ENCODE measurements around the gene MAMDC2.

Gene MAMDC2

GRCh38 chr9:70058569-70059116 is 15.0 kb downstream of the MAMDC2 start:
- Histone ChIP-seq H3K4me2 (ENCODE audit: insufficient read depth, low read length, poor library complexity, severe bottlenecking) (no peak overlapping the region), H3K36me3 (replicated peaks in 1 of 2; ENCODE audit: control insufficient read depth in 2 of 2, insufficient read depth in 2 of 2, low read length in 2 of 2) (peaks cover 0 to 2% of the 10 kb centered on the region in 2 donors), H3K9me3 (replicated peaks in 1 of 2; ENCODE audit: control insufficient read depth in 2 of 2, insufficient read depth in 1 of 2, low read depth in 1 of 2, low read length in 2 of 2) (no peaks in the 10 kb centered on the region), H4K91ac (ENCODE audit: low read depth, low read length, poor library complexity) (no peak overlapping the region), H3K4me3 (ENCODE audit: low read length in 2 of 2) (no peak overlapping the region), H3K4me1 (ENCODE audit: control insufficient read depth in 2 of 2, insufficient read depth in 1 of 2, low read depth in 1 of 2, low read length in 2 of 2) (no peaks in the 10 kb centered on the region), H2BK5ac (ENCODE audit: low read length) (no peak overlapping the region), H2BK12ac (ENCODE audit: low read length) (no peak overlapping the region), H3K9ac (ENCODE audit: low read depth, low read length, poor library complexity) (no peak overlapping the region), H2BK120ac (ENCODE audit: low read depth, low read length) (no peak overlapping the region), H3K18ac (ENCODE audit: low read length) (no peak overlapping the region), H2AFZ (ENCODE audit: low read length) (no peak overlapping the region), H2AK5ac (ENCODE audit: low read depth, low read length) (no peak overlapping the region), H3K23ac (ENCODE audit: low read depth, low read length, poor library complexity) (no peak overlapping the region), H3K14ac (ENCODE audit: low read length) (no peak overlapping the region), H3K27ac (replicated peaks; ENCODE audit: low read length) (no peak overlapping the region), H4K8ac (ENCODE audit: low read depth, low read length) (no peak overlapping the region), H3K4ac (ENCODE audit: low read length) (no peak overlapping the region), H2BK15ac (ENCODE audit: low read length) (no peak overlapping the region), H3K79me1 (ENCODE audit: low read depth, low read length) (peaks cover 3% of the 10 kb centered on the region), H3K27me3 (ENCODE audit: control insufficient read depth in 3 of 3, insufficient read depth in 3 of 3, low read depth in 1 of 3, low read length in 3 of 3) (peaks cover 0 to 3% (median 0%) of the 10 kb centered on the region in 3 experiments)
- WGBS, 2 donors (ENCODE audit: extremely low coverage in 2 of 2, insufficient read length in 2 of 2, insufficient replicate concordance in 1 of 2) = no CpG with 5 or more reads among the region's 3 CpGs
- no peak for DNase-seq (ENCODE audit: low spot score)

- WGBS, 2 donors (ENCODE audit: extremely low coverage in 2 of 2, insufficient read length in 2 of 2, insufficient replicate concordance in 1 of 2) = no CpG with 5 or more reads among the region's 3 CpGs
- H2AK5ac ChIP-seq (ENCODE audit: low read depth, low read length) = no peak overlapping the region
- H3K4me2 ChIP-seq (ENCODE audit: insufficient read depth, low read length, poor library complexity, severe bottlenecking) = no peak overlapping the region
Measured at GRCh38 chr9:70060148-70060882, 16.7 kb downstream of the MAMDC2 start.

GRCh38 chr9:70060883-70061507 is 17.3 kb downstream of the MAMDC2 start:
- H3K4ac ChIP-seq (ENCODE audit: low read length) = no peak overlapping the region
- H4K8ac ChIP-seq (ENCODE audit: low read depth, low read length) = no peak overlapping the region
- H3K18ac ChIP-seq (ENCODE audit: low read length) = no peak overlapping the region
- peaks cover 0 to 3% (median 0%) of the 10 kb centered on the region in 3 experiments for H3K27me3 ChIP-seq (ENCODE audit: control insufficient read depth in 3 of 3, insufficient read depth in 3 of 3, low read depth in 1 of 3, low read length in 3 of 3)
- H3K27ac ChIP-seq (replicated peaks; ENCODE audit: low read length) = no peak overlapping the region
- H3K9ac ChIP-seq (ENCODE audit: low read depth, low read length, poor library complexity) = no peak overlapping the region
- no peak overlapping the region for H4K91ac ChIP-seq (ENCODE audit: low read depth, low read length, poor library complexity)
- H3K23ac ChIP-seq (ENCODE audit: low read depth, low read length, poor library complexity) = no peak overlapping the region
- H2AK5ac ChIP-seq (ENCODE audit: low read depth, low read length) = no peak overlapping the region
- DNase-seq (ENCODE audit: low spot score) = no peak
- no peak overlapping the region for H2BK12ac ChIP-seq (ENCODE audit: low read length)
- H3K14ac ChIP-seq (ENCODE audit: low read length) = no peak overlapping the region
- peaks cover 0 to 2% of the 10 kb centered on the region in 2 donors for H3K36me3 ChIP-seq (replicated peaks in 1 of 2; ENCODE audit: control insufficient read depth in 2 of 2, insufficient read depth in 2 of 2, low read length in 2 of 2)
- no peak overlapping the region for H3K4me2 ChIP-seq (ENCODE audit: insufficient read depth, low read length, poor library complexity, severe bottlenecking)
- H2BK120ac ChIP-seq (ENCODE audit: low read depth, low read length) = no peak overlapping the region
- no peak overlapping the region for H3K4me3 ChIP-seq (ENCODE audit: low read length in 2 of 2)
- no peak overlapping the region for H2BK15ac ChIP-seq (ENCODE audit: low read length)
- no peaks in the 10 kb centered on the region for H3K4me1 ChIP-seq (ENCODE audit: control insufficient read depth in 2 of 2, insufficient read depth in 1 of 2, low read depth in 1 of 2, low read length in 2 of 2)
- H2BK5ac ChIP-seq (ENCODE audit: low read length) = no peak overlapping the region
- no peak overlapping the region for H2AFZ ChIP-seq (ENCODE audit: low read length)
- H3K9me3 ChIP-seq (replicated peaks in 1 of 2; ENCODE audit: control insufficient read depth in 2 of 2, insufficient read depth in 1 of 2, low read depth in 1 of 2, low read length in 2 of 2) = no peaks in the 10 kb centered on the region
- H3K79me1 ChIP-seq (ENCODE audit: low read depth, low read length) = peaks cover 3% of the 10 kb centered on the region

More at GRCh38 chr9:70060148-70060882, 16.7 kb downstream of the MAMDC2 start:
- H2BK5ac ChIP-seq (ENCODE audit: low read length) = no peak overlapping the region
- H3K23ac ChIP-seq (ENCODE audit: low read depth, low read length, poor library complexity) = no peak overlapping the region
- H3K4ac ChIP-seq (ENCODE audit: low read length) = no peak overlapping the region
- no peak overlapping the region for H4K91ac ChIP-seq (ENCODE audit: low read depth, low read length, poor library complexity)
- H3K18ac ChIP-seq (ENCODE audit: low read length) = no peak overlapping the region
- no peaks in the 10 kb centered on the region for H3K9me3 ChIP-seq (replicated peaks in 1 of 2; ENCODE audit: control insufficient read depth in 2 of 2, insufficient read depth in 1 of 2, low read depth in 1 of 2, low read length in 2 of 2)
- H3K27ac ChIP-seq (replicated peaks; ENCODE audit: low read length) = no peak overlapping the region
- no peak for DNase-seq (ENCODE audit: low spot score)
- no peak overlapping the region for H2BK15ac ChIP-seq (ENCODE audit: low read length)
- H3K79me1 ChIP-seq (ENCODE audit: low read depth, low read length) = peaks cover 3% of the 10 kb centered on the region
- H3K27me3 ChIP-seq (ENCODE audit: control insufficient read depth in 3 of 3, insufficient read depth in 3 of 3, low read depth in 1 of 3, low read length in 3 of 3) = peaks cover 0 to 3% (median 0%) of the 10 kb centered on the region in 3 experiments
- H2BK120ac ChIP-seq (ENCODE audit: low read depth, low read length) = no peak overlapping the region
- H3K14ac ChIP-seq (ENCODE audit: low read length) = no peak overlapping the region
- no peak overlapping the region for H4K8ac ChIP-seq (ENCODE audit: low read depth, low read length)
- H3K4me1 ChIP-seq (ENCODE audit: control insufficient read depth in 2 of 2, insufficient read depth in 1 of 2, low read depth in 1 of 2, low read length in 2 of 2) = no peaks in the 10 kb centered on the region
- no peak overlapping the region for H3K9ac ChIP-seq (ENCODE audit: low read depth, low read length, poor library complexity)
- no peak overlapping the region for H2BK12ac ChIP-seq (ENCODE audit: low read length)
- H3K36me3 ChIP-seq (replicated peaks in 1 of 2; ENCODE audit: control insufficient read depth in 2 of 2, insufficient read depth in 2 of 2, low read length in 2 of 2) = peaks cover 0 to 2% of the 10 kb centered on the region in 2 donors
- H2AFZ ChIP-seq (ENCODE audit: low read length) = no peak overlapping the region
- H3K4me3 ChIP-seq (ENCODE audit: low read length in 2 of 2) = no peak overlapping the region

- no peak overlapping the region for H2AFZ ChIP-seq (ENCODE audit: low read length)
- no peak overlapping the region for H3K18ac ChIP-seq (ENCODE audit: low read length)
- peaks cover 0 to 9% (median 0%) of the 10 kb centered on the region in 3 experiments for H3K27me3 ChIP-seq (ENCODE audit: control insufficient read depth in 3 of 3, insufficient read depth in 3 of 3, low read depth in 1 of 3, low read length in 3 of 3)
- H3K14ac ChIP-seq (ENCODE audit: low read length) = no peak overlapping the region
- H2AK5ac ChIP-seq (ENCODE audit: low read depth, low read length) = no peak overlapping the region
- H3K23ac ChIP-seq (ENCODE audit: low read depth, low read length, poor library complexity) = no peak overlapping the region
- H4K91ac ChIP-seq (ENCODE audit: low read depth, low read length, poor library complexity) = no peak overlapping the region
- H2BK15ac ChIP-seq (ENCODE audit: low read length) = no peak overlapping the region
- H3K4me3 ChIP-seq (ENCODE audit: low read length in 2 of 2) = no peak overlapping the region
- H3K79me1 ChIP-seq (ENCODE audit: low read depth, low read length) = peaks cover 3% of the 10 kb centered on the region
- no peaks in the 10 kb centered on the region for H3K9me3 ChIP-seq (replicated peaks in 1 of 2; ENCODE audit: control insufficient read depth in 2 of 2, insufficient read depth in 1 of 2, low read depth in 1 of 2, low read length in 2 of 2)
- H3K36me3 ChIP-seq (replicated peaks in 1 of 2; ENCODE audit: control insufficient read depth in 2 of 2, insufficient read depth in 2 of 2, low read length in 2 of 2) = no peaks in the 10 kb centered on the region
- no CpG with 5 or more reads among the region's 1 CpG for WGBS, 2 donors (ENCODE audit: extremely low coverage in 2 of 2, insufficient read length in 2 of 2, insufficient replicate concordance in 1 of 2)
- no peak overlapping the region for H2BK12ac ChIP-seq (ENCODE audit: low read length)
- no peak for DNase-seq (ENCODE audit: low spot score)
- H2BK120ac ChIP-seq (ENCODE audit: low read depth, low read length) = no peak overlapping the region
- H4K8ac ChIP-seq (ENCODE audit: low read depth, low read length) = no peak overlapping the region
- H2BK5ac ChIP-seq (ENCODE audit: low read length) = no peak overlapping the region
- H3K4me1 ChIP-seq (ENCODE audit: control insufficient read depth in 2 of 2, insufficient read depth in 1 of 2, low read depth in 1 of 2, low read length in 2 of 2) = no peaks in the 10 kb centered on the region
- no peak overlapping the region for H3K4ac ChIP-seq (ENCODE audit: low read length)
- no peak overlapping the region for H3K27ac ChIP-seq (replicated peaks; ENCODE audit: low read length)
- no peak overlapping the region for H3K4me2 ChIP-seq (ENCODE audit: insufficient read depth, low read length, poor library complexity, severe bottlenecking)
- H3K9ac ChIP-seq (ENCODE audit: low read depth, low read length, poor library complexity) = no peak overlapping the region
Measured at GRCh38 chr9:70061776-70062175, 18.1 kb downstream of the MAMDC2 start.
